ENCODE results near the gene WDR27.
"Not testable (repeated sequence)": the region's sequence is repeated elsewhere in the genome, so short reads cannot be mapped to it uniquely, and the experiment has no call there.

The WDR27 gene

DNA sequence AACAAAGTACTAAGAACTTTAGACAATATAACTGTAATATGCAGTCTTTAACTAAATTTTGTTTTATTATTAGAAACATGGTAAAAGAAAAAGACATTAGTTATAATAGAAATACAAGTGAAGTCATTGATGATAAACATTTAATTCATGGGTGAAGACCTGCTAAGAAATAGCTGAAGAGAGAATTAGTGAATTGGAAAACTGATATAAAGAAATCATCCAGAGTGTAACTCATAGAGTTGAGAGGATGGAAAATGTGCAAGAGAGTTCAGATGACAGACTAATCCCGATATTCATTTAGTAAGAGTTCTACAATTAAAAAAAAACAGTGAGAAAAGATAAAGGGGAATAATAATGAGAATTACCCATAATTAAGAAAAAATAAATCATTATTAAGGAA, 227.5 kb downstream of the WDR27 start:
- DNase-seq (ENCODE audit: low spot score) = no peak

DNA sequence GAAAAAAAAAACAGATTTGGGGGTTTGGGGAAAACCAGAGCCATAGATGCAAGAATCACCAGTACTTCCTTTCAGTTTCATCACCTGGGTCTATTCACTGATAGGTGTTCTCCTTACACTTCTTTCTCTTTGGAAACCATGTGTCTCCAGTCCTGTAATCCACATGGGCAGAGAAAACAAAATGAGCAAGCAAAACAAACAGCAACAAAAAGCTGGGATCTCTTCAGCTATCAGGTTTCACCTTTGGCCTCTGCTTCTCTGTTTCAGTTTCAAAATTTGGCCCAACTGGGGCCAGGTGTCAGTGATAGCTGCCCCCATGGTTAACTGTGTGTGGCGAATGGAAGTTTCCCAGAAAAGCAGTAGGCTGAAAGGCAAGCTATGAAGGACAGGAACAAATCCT, 228.2 kb downstream of the WDR27 start:
- no peak for DNase-seq (ENCODE audit: low spot score)

DNA sequence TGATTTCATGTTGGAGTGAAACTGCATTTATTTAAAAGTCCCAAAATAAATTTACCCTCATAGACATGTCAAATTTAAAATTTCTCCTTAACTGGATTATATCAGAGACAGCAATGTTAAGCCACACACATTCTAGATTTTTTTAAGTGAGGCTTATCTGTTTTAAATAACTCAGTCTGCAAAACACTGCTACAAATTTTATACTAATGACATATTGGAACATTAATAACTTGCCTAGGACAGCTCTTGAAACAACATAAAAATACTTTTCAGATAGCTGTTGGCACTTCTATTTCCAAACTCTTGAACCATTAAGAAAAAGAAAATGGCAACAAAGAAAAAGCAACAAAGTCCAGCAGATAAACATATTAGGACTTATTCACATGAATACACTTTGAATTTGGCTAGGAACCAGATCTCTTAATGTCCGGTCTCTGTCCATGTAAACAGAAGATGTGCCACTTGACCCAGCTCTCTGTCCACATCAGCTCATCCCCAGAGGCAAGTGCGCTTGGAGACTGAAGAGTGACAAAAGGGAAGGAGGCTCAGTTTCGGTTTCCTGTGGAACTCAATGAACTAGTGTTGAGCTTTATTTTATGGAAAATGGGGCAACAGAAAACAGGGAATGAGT, 228.9 kb downstream of the WDR27 start:
- no peak for DNase-seq (ENCODE audit: low spot score)

DNA sequence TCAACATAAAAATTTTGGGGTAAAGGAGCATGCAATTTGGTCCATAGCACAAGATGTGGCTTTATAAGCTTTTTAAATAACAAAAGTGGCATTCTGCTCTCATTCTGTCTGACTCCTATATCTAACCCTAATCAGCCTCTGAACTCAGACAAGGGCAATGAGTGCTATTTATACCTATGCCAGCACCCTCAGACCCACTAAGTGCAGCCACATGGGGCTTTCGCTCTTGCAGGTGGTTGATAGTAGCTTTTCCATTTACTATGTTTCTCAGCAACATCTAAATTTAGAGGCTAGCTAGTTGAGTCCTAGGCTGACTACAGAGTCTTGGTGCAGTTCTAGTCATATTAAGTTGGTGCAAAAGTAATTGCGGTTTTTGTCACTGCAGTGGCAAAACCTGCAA, 231.0 kb downstream of the WDR27 start:
- DNase-seq (ENCODE audit: low spot score) = no peak

DNA sequence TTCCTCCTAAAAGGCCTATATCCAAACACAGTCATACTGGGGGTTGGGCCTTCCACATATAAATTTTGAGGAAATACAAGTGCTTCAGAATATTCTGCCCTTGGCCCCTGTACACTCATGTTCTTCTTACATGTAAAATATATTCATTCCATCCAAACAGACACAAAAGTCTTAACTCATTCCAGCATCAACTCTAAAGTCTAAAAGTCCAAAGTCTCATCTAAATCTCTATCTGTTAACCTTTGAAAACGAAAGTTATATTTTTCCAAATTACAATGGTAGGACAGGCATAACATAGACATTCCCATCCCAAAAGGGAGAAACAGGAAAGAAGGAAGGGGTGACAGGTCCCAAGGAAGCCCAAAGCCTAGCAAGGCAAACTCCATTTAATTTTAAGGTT, 232.8 kb downstream of the WDR27 start:
- DNase-seq (ENCODE audit: low spot score) = no peak

DNA sequence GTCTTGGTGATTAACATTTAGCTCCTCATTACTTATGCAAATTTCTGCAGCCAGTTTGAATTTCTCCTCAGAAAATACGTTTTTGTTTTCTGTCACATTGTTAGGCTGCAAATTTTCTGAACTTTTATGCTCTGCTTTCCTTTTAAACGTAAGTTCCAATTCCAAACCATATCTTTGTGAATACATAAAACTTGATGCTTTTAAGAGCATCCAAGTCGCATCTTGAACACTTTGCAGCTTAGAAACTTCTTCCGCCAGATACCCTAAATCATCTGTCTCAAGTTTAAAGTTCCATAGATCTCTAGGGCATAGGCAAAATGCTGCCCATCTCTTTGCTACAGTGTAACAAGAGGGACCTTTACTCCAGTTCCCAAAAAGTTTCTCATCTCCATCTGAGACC, 234.1 kb downstream of the WDR27 start:
- not testable (repeated sequence) for DNase-seq (ENCODE audit: low spot score)

DNA sequence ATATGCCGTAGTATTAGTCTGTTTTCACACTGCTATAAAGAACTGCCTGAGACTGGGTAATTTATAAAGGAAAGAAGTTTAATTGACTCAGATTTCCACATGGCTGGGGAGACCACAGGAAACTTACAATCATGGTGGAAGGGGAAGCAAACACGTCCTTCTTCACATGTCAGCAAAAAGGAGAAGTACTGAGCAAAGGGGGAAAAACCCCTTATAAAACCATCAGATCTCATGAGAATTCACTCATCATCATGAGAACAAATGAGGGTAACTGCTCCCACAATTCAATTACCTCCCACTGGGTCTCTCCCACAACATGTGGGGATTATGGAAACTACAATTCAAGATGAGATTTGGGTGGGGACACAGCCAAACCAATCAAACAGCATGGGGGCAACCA, 235.6 kb downstream of the WDR27 start:
- DNase-seq (ENCODE audit: low spot score) = not testable (repeated sequence)

DNA sequence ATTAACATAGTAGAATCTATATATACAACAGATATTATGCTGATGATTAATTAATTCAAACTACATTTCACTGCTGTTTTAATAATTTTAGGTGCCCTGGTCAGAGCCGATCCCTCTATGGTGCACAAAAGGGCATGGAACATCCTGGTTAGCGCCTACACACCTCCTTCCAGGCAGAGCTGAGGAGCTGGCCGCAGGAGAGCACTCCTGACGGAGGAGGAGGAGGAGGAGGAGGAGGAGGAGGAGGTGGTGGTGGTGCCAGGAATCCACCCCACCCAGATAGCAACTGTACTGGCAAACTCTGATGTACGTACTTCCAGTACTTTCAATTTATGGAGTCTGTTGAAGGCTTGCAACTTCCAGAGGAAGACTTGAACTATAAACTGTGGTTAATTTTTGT, 244.1 kb downstream of the WDR27 start:
- no peak for DNase-seq (ENCODE audit: low spot score)

DNA sequence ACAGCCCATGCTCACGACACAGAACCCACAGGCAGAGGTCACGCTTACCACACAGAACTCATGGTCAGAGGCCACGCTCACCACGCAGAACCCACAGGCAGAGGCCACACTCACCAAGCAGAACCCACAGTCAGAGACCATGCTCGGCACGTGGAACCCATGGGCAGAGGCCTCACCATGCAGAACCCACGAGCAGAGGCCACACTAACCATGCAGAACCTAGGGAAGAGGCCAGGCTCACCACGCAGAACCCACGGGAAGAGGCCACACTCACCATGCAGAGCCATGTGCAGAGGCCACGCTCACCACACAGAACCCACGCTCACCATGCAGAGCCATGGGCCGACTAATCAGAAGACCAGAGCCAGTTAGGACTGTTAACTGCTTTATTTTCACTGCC, 245.0 kb downstream of the WDR27 start:
- no peak for DNase-seq (ENCODE audit: low spot score)

DNA sequence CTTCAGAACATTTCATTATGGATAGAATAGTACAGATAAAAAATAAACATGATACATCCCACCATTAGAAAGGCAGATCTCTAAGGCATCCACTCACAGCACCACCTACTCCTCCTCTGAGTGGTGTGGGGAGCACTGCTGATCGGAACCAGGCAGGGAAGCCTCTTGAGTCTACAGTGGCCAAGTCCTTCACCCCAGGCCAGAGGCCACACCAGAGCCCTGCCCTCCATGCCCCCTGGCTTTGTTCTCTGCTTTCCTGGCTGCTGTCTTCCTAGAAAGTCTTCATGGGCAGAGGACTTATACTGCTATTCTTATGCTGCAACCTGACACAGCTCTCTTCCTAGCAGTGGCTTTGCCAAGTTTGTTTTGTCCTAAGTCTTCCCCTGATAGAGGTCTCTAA, 246.4 kb downstream of the WDR27 start:
- no peak for DNase-seq (ENCODE audit: low spot score)

DNA sequence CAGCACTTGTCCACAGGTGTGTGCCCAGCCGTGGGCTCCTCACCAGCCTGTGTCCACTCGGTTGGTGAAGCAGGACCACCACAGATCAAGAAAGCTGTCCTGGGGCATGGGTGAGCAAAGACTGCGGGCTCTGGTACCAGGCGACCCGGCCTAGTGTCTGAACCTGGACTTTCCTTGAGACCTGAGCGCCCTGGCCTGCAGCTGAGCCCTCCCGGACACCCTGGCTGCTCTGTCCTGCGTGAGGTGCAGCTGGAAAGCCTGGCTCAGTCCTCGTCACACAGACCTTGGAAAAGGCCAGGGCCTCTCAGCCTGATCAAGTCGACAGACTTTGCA, 247.0 kb downstream of the WDR27 start:
- no peak for DNase-seq (ENCODE audit: low spot score)

DNA sequence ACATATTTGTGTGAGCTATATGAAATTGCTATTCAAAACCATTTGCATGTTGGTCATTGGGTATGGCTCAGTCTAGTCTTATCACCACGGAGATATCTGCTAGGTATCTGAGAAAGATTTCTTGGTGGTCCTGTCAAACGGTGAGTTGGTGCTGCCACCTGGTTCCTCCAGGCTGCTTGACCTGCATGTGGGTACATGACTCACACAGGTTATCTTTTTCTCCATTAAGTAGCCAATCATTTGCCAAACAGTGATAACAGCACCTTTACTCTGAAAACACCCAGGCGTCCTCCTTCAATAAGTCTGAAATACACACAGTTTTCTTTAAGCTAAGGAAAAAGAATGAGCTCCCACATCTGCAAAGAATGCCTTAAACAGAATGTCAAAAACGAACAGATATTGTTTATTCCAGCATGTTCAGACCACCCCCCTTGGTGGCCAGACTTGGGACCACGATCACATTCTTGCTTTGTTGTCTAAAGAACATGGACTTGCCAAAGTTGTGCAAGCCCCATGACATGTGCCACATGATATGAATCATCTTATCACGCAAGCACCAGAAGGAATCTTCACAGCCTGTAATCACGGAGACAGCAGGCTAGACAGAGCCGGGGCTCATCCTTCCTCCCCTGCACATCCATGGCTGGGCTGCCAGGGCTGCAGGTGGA, 247.5 kb downstream of the WDR27 start:
- DNase-seq (ENCODE audit: low spot score) = peak; percentile 21

DNA sequence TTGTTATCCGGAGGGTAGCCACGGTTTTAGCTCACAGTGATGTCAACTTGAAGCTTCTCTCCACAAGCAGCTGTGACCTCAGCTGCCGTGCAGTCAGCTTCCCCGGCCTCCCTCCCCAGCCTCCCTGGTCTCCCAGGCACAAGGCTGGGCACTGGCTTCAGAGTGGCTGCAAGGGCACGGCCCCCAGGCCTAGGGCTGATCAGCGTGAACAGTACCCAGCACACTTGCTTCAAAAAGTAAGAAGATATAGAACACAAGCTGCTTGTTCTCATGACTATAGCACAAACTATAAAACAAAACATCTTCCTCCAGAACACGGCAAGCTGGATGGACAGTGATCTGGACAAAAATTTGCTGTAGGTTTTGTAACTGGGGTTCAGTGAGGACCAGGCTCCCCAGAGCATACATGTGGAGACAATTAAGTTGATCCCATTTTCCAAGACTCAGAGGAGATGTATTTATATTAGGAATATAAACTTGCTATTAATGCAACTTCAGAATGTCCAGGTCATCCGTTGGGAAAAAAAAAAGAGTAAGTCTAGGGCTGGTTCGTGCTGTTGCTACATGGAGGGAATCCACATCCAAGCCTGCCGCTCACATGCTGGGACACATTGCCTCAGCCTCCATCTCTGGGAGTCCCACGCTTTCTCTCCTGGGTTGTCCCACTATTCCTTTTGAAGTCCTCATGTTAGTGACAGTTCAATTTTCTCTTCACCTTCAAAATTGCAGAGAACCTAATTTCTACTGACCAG, 248.8 kb downstream of the WDR27 start:
- no peak for DNase-seq (ENCODE audit: low spot score)

DNA sequence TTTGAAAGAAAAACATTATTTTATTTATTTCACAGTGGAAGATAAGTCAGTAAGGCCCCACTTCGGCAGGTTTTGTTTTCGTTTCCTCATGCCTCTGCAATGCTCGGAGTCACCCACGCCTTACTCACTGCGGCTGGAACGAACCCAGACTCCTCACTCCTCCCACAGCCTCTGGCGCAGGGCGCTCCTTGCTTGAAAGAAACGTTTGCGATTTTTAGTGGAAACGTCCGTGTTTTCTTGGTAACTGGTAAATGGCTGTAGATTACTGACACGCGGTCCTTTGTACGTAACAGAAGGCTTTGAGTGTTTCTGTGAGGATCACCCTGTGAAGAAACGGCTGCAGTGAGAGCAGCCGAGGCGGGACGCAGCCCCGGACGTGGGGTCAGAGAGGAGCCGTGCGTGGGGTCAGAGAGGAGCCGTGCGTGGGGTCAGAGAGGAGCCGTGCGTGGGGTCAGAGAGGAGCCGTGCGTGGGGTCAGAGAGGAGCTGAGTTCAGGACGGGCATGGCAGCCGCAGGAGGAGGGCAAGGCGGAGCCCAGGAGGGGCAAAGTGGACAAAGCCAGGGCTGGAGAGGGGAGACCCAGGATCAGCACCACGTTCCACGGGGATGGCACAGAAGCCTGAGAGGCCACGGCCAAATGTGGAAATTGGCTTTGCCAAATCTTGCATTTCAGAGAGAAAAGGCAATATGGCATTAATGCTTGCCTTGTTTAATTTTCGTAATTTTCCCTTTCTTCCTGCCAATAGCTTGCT, 249.5 kb downstream of the WDR27 start:
- DNase-seq (ENCODE audit: low spot score) = peak; percentile 89

DNA sequence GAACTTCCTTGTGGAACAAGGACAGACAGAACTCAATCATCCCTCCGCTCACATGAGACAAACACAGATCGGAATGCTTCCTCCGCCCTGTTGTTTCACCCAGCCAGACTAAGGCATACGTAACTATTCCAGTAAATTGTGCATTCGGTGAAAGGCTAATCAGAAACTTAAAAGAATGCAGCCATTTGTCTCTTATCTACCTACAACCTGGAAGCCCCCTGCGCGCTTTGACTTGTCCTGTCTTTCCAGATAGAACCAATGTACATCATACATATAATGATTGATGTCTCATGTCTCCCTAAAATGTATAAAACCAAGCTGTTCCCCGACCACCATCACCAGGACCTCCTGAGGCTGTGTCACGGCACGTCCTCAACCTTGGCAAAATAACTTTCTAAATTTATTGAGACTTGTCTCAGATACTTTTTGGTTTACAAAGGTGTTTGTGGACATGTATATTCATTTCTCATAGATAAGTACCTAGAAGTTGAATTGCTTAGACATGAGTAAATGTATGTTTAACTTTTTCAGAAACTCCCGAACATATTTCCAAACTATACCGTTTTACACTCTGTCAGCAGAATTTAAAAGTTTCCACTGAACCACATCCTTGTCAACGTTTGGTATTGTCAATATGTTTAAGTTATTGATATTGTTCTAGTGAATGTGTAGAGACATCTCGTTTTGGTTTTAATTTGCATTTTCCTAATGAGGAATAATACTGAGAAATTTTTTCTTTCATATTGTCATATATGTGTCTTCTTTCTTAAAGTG, 250.6 kb downstream of the WDR27 start:
- no peak for DNase-seq (ENCODE audit: low spot score)

DNA sequence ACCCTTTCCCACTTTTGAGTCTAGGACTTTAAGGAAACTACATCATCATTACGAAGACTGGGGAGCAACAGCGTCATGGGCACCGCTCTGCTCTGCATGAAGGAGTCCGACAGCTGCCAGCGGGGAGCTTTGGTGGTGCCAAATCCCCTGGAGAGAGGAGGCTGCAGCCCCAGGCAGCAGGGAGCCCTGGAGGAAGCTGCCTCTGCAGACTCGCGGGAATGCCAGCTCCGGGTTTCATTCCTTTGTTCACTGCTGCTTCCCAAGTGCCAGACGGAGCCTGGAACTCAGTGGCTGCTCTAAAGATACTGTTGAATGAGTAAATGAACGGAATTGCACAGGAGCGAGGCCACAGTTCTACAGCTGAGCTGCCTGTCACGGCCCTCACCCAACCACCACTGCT, 251.7 kb downstream of the WDR27 start:
- no peak for DNase-seq (ENCODE audit: low spot score)

DNA sequence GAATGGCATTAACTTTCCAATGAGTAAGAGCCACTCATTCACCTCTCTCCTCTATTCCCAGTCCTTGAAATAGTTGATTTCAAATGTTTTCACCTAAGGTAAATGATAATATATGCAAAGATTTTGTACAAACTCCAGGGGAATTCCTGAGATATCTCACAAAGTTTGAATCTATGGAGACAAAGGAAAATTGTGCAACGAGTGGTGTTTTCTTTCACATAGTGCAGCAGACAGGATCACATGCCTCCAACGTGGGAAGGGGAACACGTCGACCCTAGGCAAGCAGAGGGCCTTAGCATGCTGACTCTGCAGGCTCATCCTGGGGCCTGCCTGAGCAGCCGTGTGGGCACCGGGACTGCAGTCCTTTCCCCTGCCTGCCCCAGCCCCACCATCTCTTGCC, 252.6 kb downstream of the WDR27 start:
- DNase-seq (ENCODE audit: low spot score) = no peak

DNA sequence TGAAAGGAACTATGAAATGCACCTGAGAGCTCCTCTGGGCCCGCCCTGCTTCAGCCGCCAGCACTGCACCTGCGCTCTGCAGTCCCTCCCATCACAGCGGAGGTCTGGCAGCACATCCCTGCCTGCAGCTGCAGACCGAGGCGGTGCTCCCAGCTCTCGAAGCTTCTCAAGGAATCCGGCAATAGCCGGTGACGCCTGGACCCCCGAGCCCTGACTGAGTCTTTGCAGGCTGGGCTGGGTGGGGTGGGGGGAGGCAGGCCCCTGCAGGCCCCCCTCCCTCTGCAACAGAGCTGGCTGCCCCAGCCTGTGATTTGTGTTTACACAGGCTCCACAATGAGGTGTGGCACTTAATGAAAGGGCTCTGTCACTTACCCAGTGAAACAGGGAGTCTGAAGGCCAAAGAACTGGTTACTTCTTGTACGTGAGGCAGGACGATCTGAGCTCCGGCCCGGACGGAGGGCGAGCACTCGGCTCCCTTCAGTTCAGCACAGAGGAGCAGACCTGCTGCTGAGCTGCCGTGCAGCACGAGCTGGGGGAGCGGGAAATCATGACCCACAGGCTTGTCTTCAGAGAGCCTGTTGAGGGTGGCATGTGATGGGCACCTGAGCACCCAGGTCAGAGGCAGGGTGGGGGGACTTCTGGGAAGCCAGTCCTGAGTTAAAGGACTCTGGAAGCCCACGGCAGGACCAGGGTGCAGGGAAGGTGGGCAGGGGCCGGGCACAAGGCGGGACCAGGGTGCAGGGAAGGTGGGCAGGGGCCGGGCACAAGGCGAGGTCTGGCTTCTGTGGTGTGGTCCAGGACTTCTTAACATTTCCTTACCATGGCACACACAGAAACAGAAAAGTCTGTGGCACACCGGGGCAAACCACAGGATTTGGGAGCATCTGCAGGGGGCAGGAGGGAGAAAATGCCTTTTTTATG, 255.9 kb downstream of the WDR27 start:
- no peak for DNase-seq (ENCODE audit: low spot score)

DNA sequence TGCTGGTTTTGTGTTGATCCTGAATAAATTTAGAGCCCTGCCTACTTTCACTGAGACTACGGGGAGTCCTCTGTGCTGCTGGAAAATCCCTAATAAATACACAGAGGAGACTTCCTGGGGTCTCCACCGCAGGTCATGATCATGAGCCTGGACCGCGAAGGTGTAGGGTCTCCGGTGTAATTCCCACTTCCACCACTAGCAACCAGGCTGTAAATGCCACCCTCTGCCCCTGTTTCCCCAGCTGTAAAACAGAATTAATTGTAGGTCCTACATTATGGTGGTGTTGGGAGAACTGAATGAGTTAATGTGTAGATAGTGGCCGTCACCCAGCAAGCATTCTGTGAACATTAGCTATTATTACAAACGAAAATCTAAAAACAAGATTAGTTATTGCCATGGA, 256.6 kb downstream of the WDR27 start:
- no peak for DNase-seq (ENCODE audit: low spot score)

DNA sequence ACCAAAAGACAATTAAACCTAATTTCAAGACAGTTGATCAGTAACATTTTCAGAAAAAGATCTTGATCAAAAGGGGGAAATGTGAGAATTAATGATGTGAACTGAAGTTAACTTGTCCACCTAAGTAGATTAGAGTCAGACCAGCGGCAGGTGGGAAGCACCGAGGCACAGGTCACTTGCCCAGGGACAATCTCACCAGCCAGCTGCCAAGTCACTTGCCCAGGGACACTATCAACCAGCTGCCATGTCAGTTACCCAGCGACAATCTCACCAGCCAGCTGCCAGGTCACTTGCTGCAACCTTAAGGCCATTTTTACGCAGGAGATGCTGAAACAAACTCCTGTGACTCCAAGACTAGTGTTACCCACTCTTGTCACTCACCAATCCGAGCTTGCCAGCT, 260.5 kb downstream of the WDR27 start:
- DNase-seq (ENCODE audit: low spot score) = no peak

DNA sequence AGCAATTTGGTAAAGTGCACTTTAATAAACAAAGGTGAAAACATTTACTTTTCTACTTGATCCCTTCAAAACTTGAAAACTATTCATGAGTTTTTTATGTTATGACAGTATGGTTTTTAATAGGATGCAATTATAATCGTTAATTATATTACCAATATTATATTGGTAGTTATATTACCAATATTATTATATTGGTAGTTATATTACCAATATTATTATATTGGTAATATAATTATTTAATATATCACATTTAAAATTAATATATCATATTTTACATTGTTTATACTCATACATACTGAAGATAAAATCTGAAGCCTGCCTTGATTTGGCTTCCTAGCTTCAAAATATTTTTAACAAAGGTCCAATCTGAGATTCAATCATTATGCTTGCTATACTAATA, 262.1 kb downstream of the WDR27 start:
- DNase-seq (ENCODE audit: low spot score) = no peak

All from hepatic stellate cell (primary cell).